Vagina (tissue), 2 donors: Measurements from ENCODE around the gene LRRC27.

Experiments used
- POLR2A ChIP-seq, 2 donors: fragments of 450-650 bp; IDR thresholded peaks; one replicate each; pipeline ENCODE4 v1.6.1; 2017; ENCODE audit warnings: antibody characterized with exemption in 2 of 2, mild to moderate bottlenecking in 2 of 2, moderate library complexity in 2 of 2
- POLR2AphosphoS5 ChIP-seq, 2 donors: sonication (generic); formaldehyde crosslinking; IDR thresholded peaks; one replicate each; pipeline ENCODE4 v1.9.0; 2017; ENCODE audit warnings: antibody characterized with exemption in 2 of 2, mild to moderate bottlenecking in 2 of 2, low read depth in 1 of 2; ENCODE audit not compliant: insufficient read depth in 1 of 2
- TF ChIP-seq, protein P1 (sequence below), 3 experiments: fragments of 450-650 bp in 2 of 3; fragments of 200-600 bp in 1 of 3; sonication (generic) in 1 of 3; IDR thresholded peaks; one replicate each; pipeline ENCODE4 v1.5.1; 2017 to 2019; ENCODE audit warnings: antibody characterized with exemption in 3 of 3, mild to moderate bottlenecking in 2 of 3, moderate library complexity in 2 of 3

DNA sequence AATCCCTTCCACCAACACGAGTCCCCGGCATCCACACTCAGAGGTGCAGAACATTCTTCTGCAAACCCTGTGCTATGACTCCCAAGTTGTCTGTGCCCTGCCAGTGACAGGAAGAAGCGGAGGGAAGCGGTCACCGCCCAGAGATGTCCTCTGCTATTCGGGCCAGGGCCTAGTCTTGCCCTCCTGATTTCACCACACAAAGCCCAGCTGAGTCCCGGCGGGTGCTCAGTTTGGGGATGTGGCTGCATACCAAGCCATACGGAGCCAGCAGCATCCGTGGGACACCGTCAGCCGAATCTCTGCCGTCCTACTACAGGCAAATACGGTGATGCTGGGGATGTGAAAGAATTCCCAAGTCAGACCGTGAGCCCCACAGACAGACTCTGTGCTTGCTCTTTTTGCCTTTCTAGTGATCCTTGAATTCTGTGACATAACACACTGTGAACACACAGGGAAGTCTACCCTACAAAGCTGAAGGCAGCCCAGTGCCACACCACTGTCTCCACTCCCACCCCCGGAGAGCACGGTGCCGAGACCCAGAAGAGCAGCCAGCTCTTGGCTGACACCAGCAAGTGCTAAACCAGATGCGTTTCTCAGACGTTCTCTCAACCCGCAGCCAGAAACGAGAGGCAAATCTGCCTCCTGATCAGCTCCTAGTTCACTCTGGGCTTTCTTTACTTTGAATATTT is 26.2 kb upstream of the LRRC27 start:
- TF ChIP-seq POLR2AphosphoS5 (IDR thresholded peaks at IDR 0.05; ENCODE audit: insufficient read depth in 1 of 2, low read depth in 1 of 2) (no peak), POLR2A (IDR thresholded peaks at IDR 0.05) (no peak)
- TF ChIP-seq, protein P1, sequence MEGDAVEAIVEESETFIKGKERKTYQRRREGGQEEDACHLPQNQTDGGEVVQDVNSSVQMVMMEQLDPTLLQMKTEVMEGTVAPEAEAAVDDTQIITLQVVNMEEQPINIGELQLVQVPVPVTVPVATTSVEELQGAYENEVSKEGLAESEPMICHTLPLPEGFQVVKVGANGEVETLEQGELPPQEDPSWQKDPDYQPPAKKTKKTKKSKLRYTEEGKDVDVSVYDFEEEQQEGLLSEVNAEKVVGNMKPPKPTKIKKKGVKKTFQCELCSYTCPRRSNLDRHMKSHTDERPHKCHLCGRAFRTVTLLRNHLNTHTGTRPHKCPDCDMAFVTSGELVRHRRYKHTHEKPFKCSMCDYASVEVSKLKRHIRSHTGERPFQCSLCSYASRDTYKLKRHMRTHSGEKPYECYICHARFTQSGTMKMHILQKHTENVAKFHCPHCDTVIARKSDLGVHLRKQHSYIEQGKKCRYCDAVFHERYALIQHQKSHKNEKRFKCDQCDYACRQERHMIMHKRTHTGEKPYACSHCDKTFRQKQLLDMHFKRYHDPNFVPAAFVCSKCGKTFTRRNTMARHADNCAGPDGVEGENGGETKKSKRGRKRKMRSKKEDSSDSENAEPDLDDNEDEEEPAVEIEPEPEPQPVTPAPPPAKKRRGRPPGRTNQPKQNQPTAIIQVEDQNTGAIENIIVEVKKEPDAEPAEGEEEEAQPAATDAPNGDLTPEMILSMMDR (IDR thresholded peaks at IDR 0.05), result no peak
